KBM-7 (cell line): ENCODE results near the gene BSPRY.
"Not testable (repeated sequence)": the region's sequence is repeated elsewhere in the genome, so short reads cannot be mapped to it uniquely, and the experiment has no call there.

Source experiments
- DNase-seq: peaks from one replicate; pipeline ENCODE4 v3.0.0-alpha.2; 2015
- in situ Hi-C: fragments of 300-500 bp; cut with MboI; formaldehyde crosslinking; loops from 2 replicates; pipeline ENCODE4 v1.14.3; 2020; ENCODE audit warnings: low sequenced_read_pairs, low pct_unique_long_range_greater_than_20kb, mixed read lengths

BSPRY gene

GRCh38 chr9:113365652-113366051, 16.3 kb downstream of the BSPRY start:
- in situ Hi-C loops = not testable (repeated sequence)
- peak; percentile 14 for DNase-seq

DNA sequence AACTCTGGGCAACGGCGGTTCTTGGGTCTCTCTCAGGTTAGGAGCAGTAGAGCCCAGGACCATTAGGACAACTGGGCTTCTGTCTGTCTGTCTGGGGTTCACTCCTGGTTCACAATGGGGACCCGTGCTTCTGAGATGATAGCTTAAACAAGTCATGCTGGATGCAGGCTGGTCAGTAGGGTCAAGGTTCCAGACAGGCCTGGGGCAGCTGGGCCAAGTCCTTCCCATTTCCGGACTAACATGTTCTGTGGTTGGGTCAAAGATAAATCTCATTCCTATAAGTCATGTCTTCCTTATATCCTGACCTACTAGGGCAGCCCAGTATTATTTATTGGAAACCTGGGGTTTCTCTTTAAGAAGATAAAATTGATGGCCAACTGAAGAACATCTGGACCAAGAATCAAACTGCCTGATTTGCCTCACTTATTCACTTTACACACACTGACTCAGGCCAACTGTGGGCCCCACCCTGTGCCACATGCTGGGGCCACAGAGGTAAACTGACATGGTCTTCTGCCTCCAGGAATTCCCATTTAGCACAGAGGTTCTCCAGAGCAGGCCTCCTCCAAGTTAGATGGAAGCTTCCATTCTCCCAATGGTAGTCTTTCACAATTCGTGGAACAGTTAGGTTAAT, 19.1 kb downstream of the BSPRY start:
- in situ Hi-C loops = no loop called here
- no peak for DNase-seq

GRCh38 chr9:113368982-113369854, 19.9 kb downstream of the BSPRY start:
- DNase-seq = no peak

DNA sequence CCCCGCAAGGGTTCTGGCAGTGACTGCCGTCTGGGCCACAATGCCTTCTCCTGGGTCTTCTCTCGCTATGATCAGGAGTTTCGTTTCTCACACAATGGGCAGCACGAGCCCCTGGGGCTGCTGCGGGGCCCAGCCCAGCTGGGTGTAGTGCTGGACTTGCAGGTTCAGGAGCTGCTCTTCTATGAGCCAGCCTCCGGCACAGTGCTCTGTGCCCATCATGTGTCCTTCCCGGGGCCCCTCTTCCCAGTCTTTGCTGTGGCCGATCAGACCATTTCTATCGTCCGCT, 20.5 kb downstream of the BSPRY start:
- DNase-seq = no peak

More at GRCh38 chr9:113368982-113369854, 19.9 kb downstream of the BSPRY start:
- in situ Hi-C loops = no loop called here

GRCh38 chr9:113370806-113371325, 21.5 kb downstream of the BSPRY start:
- DNase-seq = no peak
- in situ Hi-C loops = no loop called here

More for the DNA sequence above, 20.5 kb downstream of the BSPRY start:
- in situ Hi-C loops = no loop called here

GRCh38 chr9:113372059-113372458, 22.7 kb downstream of the BSPRY start:
- DNase-seq = no peak
- in situ Hi-C loops = no loop called here

DNA sequence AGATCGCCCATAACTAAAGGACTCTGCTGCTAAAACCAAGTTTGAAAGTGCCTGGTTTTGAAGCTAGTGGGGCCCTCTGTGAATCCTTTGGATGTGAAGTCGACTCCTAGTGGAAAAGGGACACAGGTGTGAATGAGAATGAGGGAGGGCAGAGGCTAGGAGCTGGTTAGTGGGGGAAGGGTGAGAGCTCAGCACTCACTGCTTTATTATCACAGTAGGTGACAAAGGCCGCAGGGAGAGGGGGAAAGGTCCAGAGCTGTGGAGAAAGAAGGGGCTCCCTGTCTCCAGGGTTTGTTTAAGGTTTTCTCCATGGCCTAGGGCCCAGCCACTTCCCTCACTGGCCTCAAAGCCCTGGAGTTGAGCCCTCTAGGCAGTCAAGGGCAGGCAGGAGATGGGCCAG, 23.9 kb downstream of the BSPRY start:
- in situ Hi-C loops = no loop called here
- no peak for DNase-seq

GRCh38 chr9:113373676-113374392, 24.5 kb downstream of the BSPRY start:
- DNase-seq = no peak
- in situ Hi-C loops = no loop called here

GRCh38 chr9:113375057-113376023, 26.0 kb downstream of the BSPRY start:
- in situ Hi-C loops = no loop called here
- DNase-seq = peak; percentile 25

GRCh38 chr9:113376634-113377567, 27.6 kb downstream of the BSPRY start, which contains the start of gene HDHD3:
Gene HDHD3 (minus strand): TSS chr9:113376986. CDS start chr9:113374354, 2,632 bp downstream.
- peak; percentile 82 for DNase-seq
- in situ Hi-C loops = no loop called here

DNA sequence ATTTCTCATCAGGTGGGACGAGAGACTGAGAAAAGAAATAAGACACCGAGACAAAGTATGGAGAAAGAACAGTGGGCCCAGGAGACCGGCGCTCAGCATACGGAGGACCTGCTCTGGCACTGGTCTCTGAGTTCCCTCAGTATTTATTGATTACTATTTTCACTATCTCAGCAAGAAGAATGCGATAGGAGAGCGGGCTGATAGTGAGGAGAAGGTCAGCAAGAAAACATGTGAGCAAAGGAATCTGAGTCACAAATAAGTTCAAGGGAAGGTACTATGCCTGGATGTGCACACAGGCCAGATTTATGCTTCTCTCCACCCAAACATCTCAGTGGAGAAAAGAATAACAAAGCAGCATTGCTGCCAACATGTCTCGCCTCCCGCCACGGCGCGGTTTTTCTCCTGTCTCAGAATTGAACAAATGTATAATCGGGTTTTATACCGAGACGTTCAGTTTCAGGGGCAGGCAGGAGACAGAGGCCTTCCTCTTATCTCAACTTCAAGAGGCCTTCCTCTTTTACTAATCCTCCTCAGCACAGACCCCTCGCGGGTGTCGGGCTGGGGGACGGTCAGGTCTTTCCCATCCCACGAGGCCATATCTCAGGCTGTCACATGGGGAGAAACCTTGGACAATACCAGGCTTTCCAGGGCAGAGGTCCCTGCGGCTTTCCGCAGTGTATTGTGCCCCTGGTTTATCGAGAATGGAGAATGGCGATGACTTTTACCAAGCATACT, 29.9 kb downstream of the BSPRY start:
- DNase-seq = peak; percentile 39
- in situ Hi-C loops = not testable (repeated sequence)

GRCh38 chr9:113379829-113380210, 30.5 kb downstream of the BSPRY start:
- in situ Hi-C loops = not testable (repeated sequence)

GRCh38 chr9:113380869-113381378, 31.6 kb downstream of the BSPRY start:
- in situ Hi-C loops = no loop called here
- no peak for DNase-seq

More at GRCh38 chr9:113379829-113380210, 30.5 kb downstream of the BSPRY start:
- DNase-seq = not testable (repeated sequence)

DNA sequence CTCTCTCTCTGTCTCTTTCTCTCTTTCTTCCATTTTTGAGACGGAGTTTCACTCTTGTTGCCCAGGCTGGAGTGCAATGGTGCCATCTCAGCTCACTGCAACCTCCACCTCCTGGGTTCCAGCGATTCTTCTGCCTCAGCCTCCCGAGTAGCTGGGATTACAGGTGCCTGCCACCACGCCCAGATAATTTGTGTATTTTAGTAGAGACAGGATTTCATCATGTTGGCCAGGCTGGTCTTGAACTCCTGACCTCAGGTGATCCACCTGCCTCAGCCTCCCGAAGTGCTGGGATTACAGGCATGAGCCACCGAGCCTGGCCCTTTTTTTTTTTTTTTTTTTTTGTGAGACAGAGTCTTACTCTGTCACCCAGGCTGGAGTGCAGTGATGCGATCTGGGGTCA, 32.1 kb downstream of the BSPRY start:
- DNase-seq, in situ Hi-C loops: not testable (repeated sequence)

DNA sequence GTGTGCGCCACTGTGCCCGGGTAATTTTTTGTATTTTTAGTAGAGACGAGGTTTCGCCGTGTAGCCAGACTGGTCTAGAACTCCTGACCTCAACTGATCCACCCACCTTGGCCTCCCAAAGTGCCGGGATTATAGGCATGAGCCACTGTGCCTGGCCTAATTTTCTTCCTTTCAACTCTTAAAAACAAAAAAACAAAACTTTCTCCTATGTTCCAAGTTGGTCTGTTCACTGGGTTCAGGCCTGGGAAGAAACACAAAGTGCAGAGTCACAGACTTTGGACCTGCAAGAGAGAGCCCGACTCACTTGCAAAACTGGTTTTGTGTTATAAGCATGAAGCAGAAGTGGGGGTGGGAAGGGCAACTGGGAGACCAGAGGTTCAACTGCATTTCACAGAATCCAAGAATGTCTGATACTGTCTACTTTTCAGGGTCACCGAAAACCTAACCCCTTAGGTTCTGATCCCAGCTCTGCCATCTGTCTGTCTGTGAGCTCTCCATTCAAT, 32.6 kb downstream of the BSPRY start:
- DNase-seq = no peak
- in situ Hi-C loops = no loop called here

GRCh38 chr9:113386571-113387393, 37.4 kb downstream of the BSPRY start:
- no peak for DNase-seq
- in situ Hi-C loops = no loop called here
